SK-N-SH (cell line): ENCODE data around the gene LRRC10B. TPM values are rescaled to one million over a fixed set of nuclear protein-coding genes. Genes with fewer than 3 reads are reported as not detected.

ENCODE experiments used
- CTCF ChIA-PET: fragments of 300-600, 350-600 bp; formaldehyde crosslinking; extraction: SDS; loops from one replicate; lab custom pipeline; 2021; lab: Yijun Ruan, JAX
- POLR2A ChIA-PET: fragments of 350-600 bp; sonication (Branson Sonifier 250); formaldehyde crosslinking; extraction: SDS; loops from one replicate; lab custom pipeline; 2020; ENCODE audit warnings: antibody characterized with exemption, inconsistent platforms; lab: Yijun Ruan, JAX
- DNase-seq: peaks from one replicate; pipeline ENCODE4 v3.0.0; 2012
- H2AFZ ChIP-seq: fragments of 200-600 bp; sonication (generic); 2 replicates; pipeline ENCODE4 v1.8.1; 2016; ENCODE audit warnings: antibody characterized with exemption, mild to moderate bottlenecking, low read depth
- H3F3A ChIP-seq: fragments of 200-600 bp; sonication (generic); replicated peaks from 2 replicates; pipeline ENCODE3; 2016; ENCODE audit warnings: antibody characterized with exemption, mild to moderate bottlenecking; ENCODE audit not compliant: insufficient read depth
- H3K27ac ChIP-seq, 2 experiments: fragments of 200-500 bp in 1 of 2; fragments of 200-600 bp in 1 of 2; sonication (Bioruptor generic) in 1 of 2; sonication (generic), shearing (Covaris generic) in 1 of 2; 2 replicates each; pipeline versions ENCODE4 v1.5.1 to v1.6.1; 2014 to 2016; ENCODE audit warnings: low read depth in 2 of 2, inconsistent platforms in 1 of 2, low read length in 1 of 2, mild to moderate bottlenecking in 1 of 2, mixed read lengths in 1 of 2
- H3K27me3 ChIP-seq: fragments of 200-600 bp; sonication (generic), shearing (Covaris generic); 2 replicates; pipeline ENCODE4 v1.6.1; 2016; ENCODE audit warnings: mixed run types; ENCODE audit not compliant: insufficient read depth
- H3K36me3 ChIP-seq, 2 experiments: fragments of 200-500 bp in 1 of 2; fragments of 200-600 bp in 1 of 2; sonication (Bioruptor generic) in 1 of 2; sonication (generic) in 1 of 2; replicated peaks in 1 of 2; 2 replicates each; pipeline versions ENCODE3 to v1.5.1; 2014 to 2016; ENCODE audit warnings: low read length in 1 of 2, mild to moderate bottlenecking in 1 of 2; ENCODE audit not compliant: insufficient read depth in 2 of 2, control insufficient read depth in 1 of 2
- H3K4me1 ChIP-seq, 2 experiments: fragments of 200-500 bp in 1 of 2; fragments of 200-600 bp in 1 of 2; sonication (Bioruptor generic) in 1 of 2; sonication (generic), shearing (Covaris generic) in 1 of 2; 2 replicates each; pipeline versions ENCODE4 v1.5.1 to v1.6.1; 2014 to 2016; ENCODE audit warnings: low read depth in 1 of 2, low read length in 1 of 2, mixed run types in 1 of 2; ENCODE audit not compliant: insufficient read depth in 2 of 2, control insufficient read depth in 1 of 2
- H3K4me2 ChIP-seq: fragments of 200-600 bp; sonication (generic), shearing (Covaris generic); 2 replicates; pipeline ENCODE4 v1.6.1; 2017; ENCODE audit warnings: mixed run types
- H3K4me3 ChIP-seq, 2 experiments: fragments of 200-500 bp in 1 of 2; fragments of 200-600 bp in 1 of 2; sonication (Bioruptor generic) in 1 of 2; sonication (generic), shearing (Covaris generic) in 1 of 2; 2 replicates each; pipeline versions ENCODE4 v1.5.1 to v1.8.1; 2014 to 2016; ENCODE audit warnings: low read depth in 2 of 2, inconsistent platforms in 1 of 2, low read length in 1 of 2, mild to moderate bottlenecking in 1 of 2, mixed read lengths in 1 of 2, moderate library complexity in 1 of 2
- H3K79me2 ChIP-seq: fragments of 200-600 bp; sonication (generic); 2 replicates; pipeline ENCODE4 v1.8.1; 2017; ENCODE audit warnings: mild to moderate bottlenecking; ENCODE audit not compliant: insufficient read depth
- H3K9ac ChIP-seq: fragments of 200-600 bp; sonication (generic); 2 replicates; pipeline ENCODE4 v1.6.1; 2017; ENCODE audit warnings: mixed run types
- H3K9me2 ChIP-seq: fragments of 200-600 bp; sonication (generic); 2 replicates; pipeline ENCODE4 v1.6.1; 2017; ENCODE audit warnings: mixed run types
- H3K9me3 ChIP-seq: fragments of 200-600 bp; sonication (generic); 2 replicates; pipeline ENCODE4 v1.6.1; 2017; ENCODE audit warnings: mixed run types, mild to moderate bottlenecking, moderate library complexity
- H4K20me1 ChIP-seq: fragments of 200-600 bp; sonication (generic); 2 replicates; pipeline ENCODE4 v1.6.1; 2017; ENCODE audit warnings: mild to moderate bottlenecking, mixed run types; ENCODE audit not compliant: insufficient read depth
- CHD2 ChIP-seq: fragments of 150-350 bp; IDR thresholded peaks from 2 replicates; pipeline ENCODE4 v1.6.1; 2018; ENCODE audit warnings: low read length; ENCODE audit not compliant: partially characterized antibody
- EP300 ChIP-seq, 2 experiments: IDR thresholded peaks; 2 replicates each; pipeline versions ENCODE4 v1.4.0 to v1.6.1; 2012; ENCODE audit warnings: borderline replicate concordance in 1 of 2, low read depth in 1 of 2, low read length in 1 of 2
- EZH2phosphoT487 ChIP-seq: fragments of 200-600 bp; sonication (generic); IDR thresholded peaks from 2 replicates; pipeline ENCODE4 v1.6.1; 2017; ENCODE audit warnings: low read depth, mixed run types, mild to moderate bottlenecking, antibody characterized with exemption, moderate library complexity, borderline replicate concordance
- FOXJ3 ChIP-seq: sonication (generic); formaldehyde crosslinking; IDR thresholded peaks from 2 replicates; pipeline ENCODE4 v1.5.1; 2020; ENCODE audit warnings: mild to moderate bottlenecking, missing genetic modification reagents
- GATA2 ChIP-seq: sonication (generic); formaldehyde crosslinking; IDR thresholded peaks from 2 replicates; pipeline ENCODE4 v1.5.0; 2020; ENCODE audit warnings: mild to moderate bottlenecking, missing genetic modification reagents
- MEF2A ChIP-seq: IDR thresholded peaks from 2 replicates; pipeline ENCODE4 v1.4.0; 2012; ENCODE audit warnings: low read depth, borderline replicate concordance
- PBX3 ChIP-seq: IDR thresholded peaks from 2 replicates; pipeline ENCODE4; 2012
- RCOR1 ChIP-seq: fragments of 150-350 bp; IDR thresholded peaks from 2 replicates; pipeline ENCODE4 v1.6.1; 2017; ENCODE audit warnings: antibody characterized with exemption, low read length
- RFX5 ChIP-seq: IDR thresholded peaks from 2 replicates; pipeline ENCODE4 v1.6.1; 2012; ENCODE audit warnings: mild to moderate bottlenecking, improper control_type of control experiment, low read length
- RXRA ChIP-seq: IDR thresholded peaks from 2 replicates; pipeline ENCODE4 v1.4.0; 2012; ENCODE audit warnings: low read depth, mild to moderate bottlenecking, borderline replicate concordance
- SMC3 ChIP-seq: IDR thresholded peaks from 2 replicates; pipeline ENCODE4 v1.6.1; 2012; ENCODE audit warnings: low read depth, low read length, improper control_type of control experiment
- TAF1 ChIP-seq: IDR thresholded peaks from 2 replicates; pipeline ENCODE4 v1.6.1; 2012; ENCODE audit warnings: low read depth, mild to moderate bottlenecking, low read length, moderate library complexity, borderline replicate concordance
- USF1 ChIP-seq: IDR thresholded peaks from 2 replicates; pipeline ENCODE4 v1.4.0; 2012; ENCODE audit warnings: low read depth, borderline replicate concordance
- YY1 ChIP-seq: IDR thresholded peaks from 2 replicates; pipeline ENCODE4 v1.4.0; 2012; ENCODE audit warnings: low read depth, mild to moderate bottlenecking
- WGBS: methylation state at CpG from one replicate; pipeline ENCODE4 v1.1.6; 2017; ENCODE audit warnings: low lambda C conversion rate; 5-methylcytosine and 5-hydroxymethylcytosine counted together
- polyA plus RNA-seq, 3 experiments: library from polyadenylated mRNA; depleted of rRNA; stranded (reverse); fragments of >200 nt; gene quantifications; 2 replicates each; pipeline ENCODE4 v1.2.3, GENCODE V29; 2012
- TF ChIP-seq, protein P1 (sequence below): IDR thresholded peaks from 2 replicates; pipeline ENCODE4 v1.6.1; 2012; ENCODE audit warnings: mild to moderate bottlenecking, low read depth, low read length, moderate library complexity

The LRRC10B gene
- polyA plus RNA-seq, 1 of the 3 experiments (the other 2 are of a cell fraction) = not detected

GRCh38 chr11:61468002-61468401 is 40.5 kb upstream of the LRRC10B start:
- no peaks in the 10 kb centered on the region for H3F3A ChIP-seq
- no peak overlapping the region for H3K4me3 ChIP-seq
- POLR2A ChIA-PET = no interaction called here
- no peaks in the 10 kb centered on the region for H3K9me3 ChIP-seq
- no peaks in the 10 kb centered on the region for H3K79me2 ChIP-seq
- no peaks in the 10 kb centered on the region for H3K4me1 ChIP-seq
- WGBS = 90% methylated on average over 7 of the region's 7 CpGs
- H3K4me2 ChIP-seq = no peak overlapping the region
- H3K27ac ChIP-seq = no peak overlapping the region
- no peaks in the 10 kb centered on the region for H4K20me1 ChIP-seq
- TF ChIP-seq EP300 (IDR thresholded peaks at IDR 0.05; ENCODE audit: borderline replicate concordance in 1 of 2, low read depth in 1 of 2, low read length in 1 of 2) (no peak), CHD2 (no peak), SMC3 (no peak), GATA2 (no peak), USF1 (no peak), RXRA (no peak), RCOR1 (no peak), EZH2phosphoT487 (no peak), MEF2A (no peak), YY1 (no peak), TAF1 (no peak), FOXJ3 (CRISPR knock-in tag) (no peak), RFX5 (no peak), PBX3 (no peak)
- TF ChIP-seq, protein P1, sequence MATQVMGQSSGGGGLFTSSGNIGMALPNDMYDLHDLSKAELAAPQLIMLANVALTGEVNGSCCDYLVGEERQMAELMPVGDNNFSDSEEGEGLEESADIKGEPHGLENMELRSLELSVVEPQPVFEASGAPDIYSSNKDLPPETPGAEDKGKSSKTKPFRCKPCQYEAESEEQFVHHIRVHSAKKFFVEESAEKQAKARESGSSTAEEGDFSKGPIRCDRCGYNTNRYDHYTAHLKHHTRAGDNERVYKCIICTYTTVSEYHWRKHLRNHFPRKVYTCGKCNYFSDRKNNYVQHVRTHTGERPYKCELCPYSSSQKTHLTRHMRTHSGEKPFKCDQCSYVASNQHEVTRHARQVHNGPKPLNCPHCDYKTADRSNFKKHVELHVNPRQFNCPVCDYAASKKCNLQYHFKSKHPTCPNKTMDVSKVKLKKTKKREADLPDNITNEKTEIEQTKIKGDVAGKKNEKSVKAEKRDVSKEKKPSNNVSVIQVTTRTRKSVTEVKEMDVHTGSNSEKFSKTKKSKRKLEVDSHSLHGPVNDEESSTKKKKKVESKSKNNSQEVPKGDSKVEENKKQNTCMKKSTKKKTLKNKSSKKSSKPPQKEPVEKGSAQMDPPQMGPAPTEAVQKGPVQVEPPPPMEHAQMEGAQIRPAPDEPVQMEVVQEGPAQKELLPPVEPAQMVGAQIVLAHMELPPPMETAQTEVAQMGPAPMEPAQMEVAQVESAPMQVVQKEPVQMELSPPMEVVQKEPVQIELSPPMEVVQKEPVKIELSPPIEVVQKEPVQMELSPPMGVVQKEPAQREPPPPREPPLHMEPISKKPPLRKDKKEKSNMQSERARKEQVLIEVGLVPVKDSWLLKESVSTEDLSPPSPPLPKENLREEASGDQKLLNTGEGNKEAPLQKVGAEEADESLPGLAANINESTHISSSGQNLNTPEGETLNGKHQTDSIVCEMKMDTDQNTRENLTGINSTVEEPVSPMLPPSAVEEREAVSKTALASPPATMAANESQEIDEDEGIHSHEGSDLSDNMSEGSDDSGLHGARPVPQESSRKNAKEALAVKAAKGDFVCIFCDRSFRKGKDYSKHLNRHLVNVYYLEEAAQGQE = no peak
- TF ChIP-seq, all 33 proteins: peak for 0
- Histone ChIP-seq H2AFZ (no peak overlapping the region), H3K36me3 (peaks cover 4% of the 10 kb centered on the region in 2 experiments), H3K9me2 (no peaks in the 10 kb centered on the region), H3K27me3 (no peaks in the 10 kb centered on the region), H3K9ac (no peak overlapping the region)
- CTCF ChIA-PET = interaction anchor here (1.3 to 3.0 kb wide), 4 partner anchors 10 to 171 kb away, joined by 4 to 22 read pairs (median 10); no protein-coding TSS in a partner anchor
- no peak for DNase-seq
